GM21381 (cell line): ENCODE results near the gene COL21A1.

ENCODE experiments used
- ATAC-seq: cut with Tn5 transposase; IDR thresholded peaks from one replicate; pipeline ENCODE4 v1.9.1; 2021; ENCODE audit warnings: mild to moderate bottlenecking, moderate library complexity; ENCODE audit not compliant: unreplicated experiment

Gene COL21A1

DNA sequence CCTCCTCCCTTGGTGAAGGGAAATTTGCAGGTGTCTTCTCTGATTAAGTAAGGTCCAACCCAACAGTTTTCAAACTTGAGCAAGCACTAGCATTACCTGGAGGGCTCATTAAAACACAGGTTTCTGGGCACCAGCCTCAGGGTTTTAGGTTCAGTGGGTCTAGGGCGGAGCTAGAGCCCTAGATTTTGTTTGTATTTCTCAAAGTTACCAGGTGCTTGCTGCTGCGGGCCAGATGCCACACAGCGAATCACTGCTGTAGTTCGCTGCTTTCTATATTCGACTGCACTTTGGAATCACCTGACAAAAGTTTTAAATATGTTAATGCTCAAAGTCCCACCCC lies 869 bp downstream of the COL21A1 start:
- ATAC-seq = no peak

DNA sequence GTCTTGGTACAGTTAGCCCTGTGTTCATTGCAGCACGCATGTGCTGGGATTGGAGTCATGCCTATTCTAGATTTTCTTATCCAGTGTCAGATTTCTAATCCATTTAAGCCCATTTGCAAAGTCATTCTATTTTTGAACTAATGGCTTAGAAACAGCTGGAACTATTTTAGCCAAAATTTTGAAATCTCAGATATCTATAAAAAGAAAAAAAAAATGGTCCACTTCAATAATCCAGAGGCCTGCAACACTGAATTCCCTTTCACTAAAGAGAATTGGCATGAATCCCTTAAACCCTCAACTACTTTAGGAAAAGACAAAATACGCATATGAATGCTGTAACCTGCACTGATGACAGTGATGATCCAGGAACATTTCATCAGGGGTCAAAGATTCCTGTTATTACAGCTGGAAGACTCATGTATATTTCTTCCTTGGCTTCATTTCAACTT lies 1.5 kb downstream of the COL21A1 start:
- ATAC-seq = no peak

DNA sequence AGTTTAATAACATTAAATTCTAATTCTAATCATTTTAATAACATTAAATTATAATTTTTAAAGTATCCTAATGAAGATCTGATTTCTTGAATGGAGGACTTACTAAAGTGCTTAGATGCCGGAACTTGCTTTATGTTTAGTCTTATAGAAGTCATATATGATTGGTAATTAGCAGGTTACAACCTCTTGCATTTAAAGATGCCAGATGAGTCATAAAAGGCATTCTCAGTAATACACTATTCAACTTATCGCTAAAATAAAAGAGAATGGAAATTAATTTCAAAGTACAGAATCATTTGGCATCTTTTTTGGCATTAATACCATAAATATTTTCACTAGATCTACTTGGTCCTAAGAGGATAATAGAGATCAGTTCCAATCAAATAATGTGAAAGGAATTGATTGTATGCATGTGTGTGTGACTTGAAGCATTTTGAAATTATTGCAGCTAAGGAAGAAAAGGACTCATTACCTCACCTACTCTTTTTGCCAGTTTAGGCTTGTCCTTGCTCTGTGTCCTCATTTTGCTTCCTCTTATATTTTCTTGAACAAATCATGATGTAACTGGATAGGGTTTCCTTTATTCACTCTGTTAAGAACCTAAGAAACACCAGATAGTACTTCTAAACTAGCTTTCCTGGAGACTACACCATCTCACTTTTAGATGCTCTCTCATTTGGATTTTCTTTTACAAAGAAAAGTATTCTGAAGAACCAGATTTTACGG lies 2.7 kb downstream of the COL21A1 start:
- no peak for ATAC-seq

DNA sequence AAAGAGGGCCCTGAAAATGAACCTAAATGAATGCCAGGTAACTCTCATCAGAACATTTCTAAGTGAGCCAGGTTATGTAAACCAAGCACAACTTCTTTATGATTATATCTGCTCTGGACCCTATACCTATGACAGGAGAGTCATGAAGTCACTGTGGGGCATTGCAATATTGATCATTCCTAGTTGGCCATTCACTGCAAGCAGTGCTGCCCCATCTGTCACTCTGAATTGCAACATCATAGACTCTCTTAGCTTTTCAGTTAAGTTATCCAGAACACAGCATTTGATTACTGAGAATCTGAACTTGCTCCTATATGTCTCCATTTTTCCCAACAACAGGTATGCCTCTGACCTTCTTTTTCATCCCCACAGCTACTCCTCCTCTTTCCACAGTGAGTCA lies 3.3 kb downstream of the COL21A1 start:
- no peak for ATAC-seq

DNA sequence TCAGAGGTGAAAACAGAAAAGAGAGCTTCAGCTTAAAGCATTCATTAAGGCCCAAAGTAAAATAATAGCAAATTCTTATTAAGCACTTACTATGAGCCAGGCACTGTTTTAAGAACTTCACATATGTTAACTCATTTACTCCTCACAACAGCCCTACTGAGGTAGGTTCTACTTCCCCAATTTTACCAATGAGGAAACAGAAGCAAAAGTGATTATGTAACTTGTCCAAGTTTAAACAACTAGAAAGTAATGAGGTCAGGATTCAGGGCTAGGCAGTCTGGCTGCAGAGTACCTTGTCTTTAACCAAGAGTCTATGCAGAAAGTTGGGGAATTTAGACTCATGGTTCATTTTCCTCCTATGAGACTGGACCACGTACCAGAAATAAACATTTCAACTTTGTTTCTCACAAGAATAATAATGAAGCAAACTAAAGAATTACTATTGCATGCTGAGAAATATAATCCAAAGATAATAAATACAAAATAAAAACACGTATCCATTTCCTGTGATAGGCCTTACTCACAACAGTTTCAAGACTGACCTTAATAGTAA lies 3.8 kb downstream of the COL21A1 start:
- peak; percentile 62 for ATAC-seq

DNA sequence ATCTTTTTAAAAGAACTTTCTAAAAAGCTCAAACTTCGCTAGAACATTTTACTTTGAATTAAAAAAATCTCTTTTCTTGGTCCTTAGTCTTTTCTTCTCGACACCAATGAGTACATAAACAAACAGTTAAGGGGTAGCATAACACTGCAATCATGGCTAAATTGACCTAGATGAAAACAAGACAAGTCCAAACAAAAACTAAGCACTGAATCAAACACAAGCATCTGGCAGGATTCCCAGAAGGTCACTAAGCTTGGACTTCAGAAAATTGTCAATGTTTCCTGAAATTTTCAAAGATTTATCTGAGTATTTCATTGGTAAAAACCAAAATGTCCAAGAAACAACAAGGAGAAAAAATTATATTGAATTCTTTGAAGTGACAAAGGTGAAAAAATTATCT lies 5.0 kb downstream of the COL21A1 start:
- no peak for ATAC-seq

DNA sequence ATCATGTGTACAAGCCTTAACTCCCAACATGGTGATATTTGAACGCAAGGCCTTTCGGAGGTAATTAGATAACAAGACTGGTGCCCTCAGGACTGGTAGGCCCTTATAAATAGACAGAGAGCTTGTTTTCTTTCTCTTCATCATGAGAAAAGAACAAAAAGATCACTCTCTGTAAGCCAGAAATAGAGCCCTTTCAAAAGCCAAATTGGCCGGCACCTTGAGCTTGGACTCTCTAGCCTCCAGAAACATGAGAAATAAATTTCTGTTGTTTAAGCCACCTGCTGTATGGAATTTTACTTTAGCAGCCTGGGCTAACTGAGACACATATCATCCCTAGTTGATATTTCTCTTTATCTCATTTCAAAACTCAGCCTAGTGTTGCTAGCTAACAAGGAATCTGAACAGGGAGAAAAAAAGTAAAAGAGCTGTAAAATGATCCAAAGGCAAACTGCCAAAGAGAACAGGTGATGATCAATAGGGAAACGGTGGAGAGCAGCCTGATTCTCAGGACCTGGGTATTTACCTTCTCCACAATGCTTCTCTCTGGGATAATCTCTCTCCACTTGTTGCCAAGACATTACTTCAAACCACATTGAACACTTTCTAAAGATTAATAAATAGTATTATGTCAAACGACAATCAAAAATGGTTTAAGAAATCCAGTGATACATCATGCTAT lies 6.1 kb downstream of the COL21A1 start:
- no peak for ATAC-seq

DNA sequence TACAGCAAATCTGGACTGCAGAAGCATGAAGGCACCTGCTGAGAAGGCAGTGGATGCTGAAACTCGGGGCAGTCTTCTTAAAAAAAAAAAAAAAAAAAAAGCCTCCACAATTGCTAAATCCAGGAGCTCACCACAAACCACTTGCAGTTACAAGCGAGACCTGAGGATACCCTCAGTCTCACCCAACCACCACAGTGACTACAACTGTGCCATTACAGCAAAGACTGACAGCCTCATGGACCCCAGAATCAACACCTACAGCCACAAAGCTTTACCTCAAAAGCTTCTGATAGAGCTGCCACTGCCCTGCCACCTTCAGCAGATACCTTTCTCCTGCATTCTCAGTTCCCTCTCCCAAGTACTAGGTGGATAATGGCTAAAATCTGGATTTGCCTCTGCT lies 9.0 kb downstream of the COL21A1 start:
- ATAC-seq = no peak

DNA sequence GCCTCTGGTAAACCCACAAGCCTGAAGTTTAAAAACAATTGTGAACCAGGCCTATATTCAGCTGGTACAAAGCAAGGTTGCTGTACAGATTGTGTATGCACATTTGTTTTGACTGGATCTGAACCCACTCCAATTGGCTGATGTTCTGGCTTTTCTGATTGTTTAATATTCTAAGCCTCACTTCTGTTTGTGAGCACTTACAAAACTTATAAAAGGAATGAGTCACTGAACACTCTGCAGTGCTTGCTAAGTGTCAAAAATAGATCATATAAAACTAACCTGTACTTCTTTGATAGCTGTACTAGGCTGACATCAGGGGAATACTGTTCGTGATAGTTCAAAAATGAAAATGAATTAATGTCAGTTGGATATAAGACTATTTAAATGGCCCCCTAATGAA lies 12.1 kb downstream of the COL21A1 start:
- no peak for ATAC-seq

DNA sequence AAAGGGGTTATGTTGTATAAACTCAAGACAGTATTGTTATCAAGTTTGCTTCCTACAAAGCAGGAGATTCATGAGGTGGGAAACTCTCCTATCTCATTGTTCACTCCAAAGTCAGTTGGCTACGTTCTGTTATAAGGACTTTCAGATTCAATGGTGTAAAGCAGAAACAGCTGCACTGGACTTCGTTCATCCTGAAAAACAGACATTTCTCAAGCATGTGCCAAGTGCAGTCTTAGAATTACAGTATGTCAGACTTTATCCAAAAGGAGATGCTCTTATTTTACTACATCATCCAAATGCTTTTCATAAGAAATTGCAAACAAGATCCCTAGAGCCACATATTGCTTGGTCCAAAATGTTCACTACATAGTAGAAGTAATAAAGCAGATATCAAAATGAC lies 14.9 kb downstream of the COL21A1 start:
- ATAC-seq = no peak

DNA sequence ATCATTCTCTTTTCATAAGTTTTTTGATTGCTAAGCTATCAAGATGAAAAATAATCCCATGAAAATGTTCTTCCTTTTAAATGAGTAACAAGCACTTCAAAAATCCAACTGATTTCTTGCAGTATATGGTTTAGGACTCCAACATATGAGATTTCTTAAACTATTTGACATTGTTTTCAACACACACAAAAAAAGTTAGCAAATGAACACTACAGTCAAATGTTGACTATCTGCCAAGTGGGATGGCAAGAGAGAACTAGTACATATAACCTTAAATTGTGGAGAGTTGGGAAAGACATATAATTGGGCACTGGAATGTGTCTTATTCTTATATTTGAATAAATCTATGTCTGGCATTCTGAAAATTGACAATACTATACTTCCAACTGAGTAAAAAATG lies 15.6 kb downstream of the COL21A1 start:
- no peak for ATAC-seq

DNA sequence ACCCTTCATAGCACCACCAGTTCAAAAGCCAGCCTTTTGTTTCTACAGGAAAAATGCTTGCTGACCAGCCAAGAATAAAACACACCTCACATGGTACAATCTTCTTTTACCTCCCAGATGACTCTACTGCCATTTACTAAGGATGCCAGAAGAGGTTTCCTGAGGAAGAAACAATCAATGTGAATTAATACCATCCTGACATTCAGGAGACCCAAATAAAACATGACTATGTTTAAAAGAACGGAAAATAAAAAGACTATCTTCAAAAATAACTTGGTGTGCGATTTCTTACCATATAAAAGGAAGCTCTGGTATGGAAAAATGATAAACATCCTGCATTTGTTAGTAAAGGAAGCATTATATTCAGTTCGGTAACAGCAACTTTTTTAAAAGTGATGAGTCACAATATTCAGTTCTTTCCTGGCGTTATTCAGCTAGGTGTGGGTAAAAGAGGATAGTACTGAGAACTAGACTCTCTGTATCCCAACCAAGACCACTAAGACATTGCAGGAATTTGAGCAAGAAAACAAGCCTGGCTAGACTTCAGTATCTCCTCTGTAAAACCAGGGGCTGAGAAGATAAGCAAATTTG lies 16.3 kb downstream of the COL21A1 start:
- ATAC-seq = no peak

DNA sequence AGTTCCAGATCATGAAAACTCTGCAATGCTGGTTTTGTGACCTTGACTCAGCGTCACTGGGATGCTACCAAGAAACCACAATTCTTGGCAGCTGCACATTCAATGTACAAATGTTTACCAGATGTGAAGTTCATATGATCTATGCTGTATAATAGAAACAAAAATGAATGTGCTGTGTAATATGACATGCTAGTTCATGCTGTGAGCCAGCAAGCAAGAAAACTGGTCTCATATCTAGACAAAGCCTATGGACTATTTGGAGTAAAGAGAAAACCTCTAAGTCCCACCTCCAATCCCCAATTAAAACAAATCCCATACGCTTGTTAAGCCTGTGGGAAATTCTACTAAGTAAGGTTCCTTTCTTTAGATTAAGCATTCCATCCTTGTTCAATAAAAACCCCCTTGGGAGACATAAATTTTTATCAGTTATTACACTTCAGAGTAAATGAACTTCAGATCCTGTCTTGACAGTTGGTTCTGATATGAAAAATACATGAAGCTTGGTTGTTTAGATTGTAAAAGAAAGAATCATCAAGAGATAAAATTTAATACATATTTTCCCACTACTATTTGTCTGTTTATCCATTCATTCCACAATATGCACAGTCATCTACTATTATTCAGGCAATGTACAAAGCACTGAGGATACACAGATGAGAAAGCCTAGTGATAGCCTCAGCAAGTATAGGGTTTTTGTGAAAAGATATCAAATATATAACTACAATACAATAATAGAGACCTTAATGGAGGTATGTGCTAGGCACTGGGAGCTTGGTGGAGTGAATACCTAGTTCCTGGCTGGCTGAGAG lies 20.1 kb downstream of the COL21A1 start:
- no peak for ATAC-seq

DNA sequence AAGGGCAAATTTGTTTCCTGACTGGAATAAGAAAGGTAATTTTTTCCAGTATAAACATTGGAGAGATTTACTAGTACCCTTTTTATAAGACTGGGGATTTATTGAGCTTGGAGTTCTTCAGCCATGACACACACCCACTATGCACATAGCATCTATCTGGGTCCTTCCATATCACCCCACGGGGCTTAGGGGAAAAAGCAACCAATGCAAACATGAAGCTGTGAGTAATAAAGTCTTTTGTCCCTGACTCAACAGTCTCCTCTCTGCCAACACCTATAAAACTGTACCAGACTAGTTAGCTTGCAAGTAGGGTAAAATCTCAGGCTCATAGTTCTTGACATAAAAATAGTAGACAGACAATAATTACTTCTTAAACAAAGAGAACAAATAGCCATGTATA lies 23.4 kb downstream of the COL21A1 start:
- ATAC-seq = no peak

DNA sequence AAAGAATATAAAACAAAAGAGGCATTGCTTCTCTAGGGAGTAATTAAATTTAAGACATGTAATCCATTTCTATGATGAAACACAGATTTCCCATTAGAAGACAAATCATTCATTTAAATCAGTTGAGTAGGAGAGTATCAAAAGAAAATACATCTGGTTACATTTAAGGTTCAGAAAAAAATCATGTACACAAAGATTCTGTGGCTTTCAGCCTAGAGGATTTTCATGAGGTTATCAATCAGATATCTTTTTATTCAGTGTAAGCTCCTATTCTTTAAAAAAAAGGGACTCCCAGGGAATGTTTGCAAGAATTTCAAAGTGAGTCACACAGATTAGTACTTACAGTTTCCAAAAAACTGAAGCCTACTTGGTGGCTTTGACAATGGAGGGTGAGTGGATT lies 24.9 kb downstream of the COL21A1 start:
- ATAC-seq = no peak

DNA sequence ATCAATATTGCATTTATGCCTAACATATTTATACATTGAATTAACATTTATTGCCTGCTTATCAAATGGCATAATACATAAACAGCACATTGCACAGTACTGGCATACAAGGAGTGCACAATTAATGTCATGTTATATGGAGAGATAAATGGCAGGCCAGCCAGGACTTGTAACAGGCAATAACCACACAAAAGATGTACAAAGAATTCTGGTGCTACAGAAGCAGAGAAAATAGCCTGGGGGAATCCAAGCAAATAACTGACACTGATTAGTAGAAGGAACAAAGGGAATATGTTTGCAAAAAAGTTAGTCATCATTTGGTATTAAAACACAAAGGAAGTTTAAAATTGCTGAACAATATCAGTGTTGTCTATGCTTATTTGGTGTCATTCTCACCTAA lies 27.3 kb downstream of the COL21A1 start:
- no peak for ATAC-seq

DNA sequence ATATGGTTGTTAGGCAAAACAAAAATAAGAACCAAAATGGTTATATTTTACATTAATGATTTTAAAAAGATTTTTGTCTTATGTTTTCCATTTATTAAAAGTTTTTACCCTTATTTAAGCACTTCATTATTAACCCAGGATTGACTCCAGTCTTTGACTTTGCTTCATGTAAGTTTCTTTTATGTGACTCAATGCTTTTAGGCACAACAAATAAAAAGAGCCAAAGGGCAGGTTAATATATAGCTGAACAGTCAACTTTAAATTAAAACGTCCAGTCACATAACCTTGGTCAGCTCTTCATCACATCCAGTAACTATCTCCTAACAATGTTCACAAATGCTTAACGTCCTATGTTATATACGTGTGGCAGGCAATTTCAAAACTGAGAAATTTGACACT lies 32.7 kb downstream of the COL21A1 start:
- ATAC-seq = no peak

DNA sequence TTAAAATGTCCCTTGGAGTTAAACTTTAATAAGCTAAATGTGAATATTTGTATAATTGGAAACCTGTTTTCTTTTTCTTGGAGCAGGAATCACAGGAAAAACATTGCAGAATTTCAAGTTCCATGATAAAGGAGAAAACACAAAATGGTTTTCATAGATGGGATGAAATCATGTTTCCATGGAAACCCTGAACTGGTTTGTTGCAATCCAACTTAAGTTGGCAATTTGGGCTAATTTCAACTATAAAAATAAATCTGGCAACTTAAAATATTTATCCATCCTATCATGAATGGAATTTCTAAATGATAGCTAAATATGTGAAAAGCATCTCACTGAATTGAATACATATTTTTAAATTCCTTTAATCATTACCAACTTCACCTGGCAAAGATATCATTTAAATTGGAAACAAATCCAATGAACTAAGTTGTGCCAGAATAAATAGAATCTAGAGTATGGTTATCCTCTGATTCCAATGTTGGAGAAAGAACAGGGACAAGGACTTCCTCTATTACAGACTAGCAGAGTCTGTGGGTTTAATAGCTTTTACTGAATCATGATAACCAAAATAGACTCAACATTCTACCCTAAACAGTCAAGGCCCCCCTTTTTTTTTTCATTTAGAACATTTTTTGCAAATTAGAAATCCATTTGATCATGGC lies 33.2 kb downstream of the COL21A1 start:
- ATAC-seq = no peak

DNA sequence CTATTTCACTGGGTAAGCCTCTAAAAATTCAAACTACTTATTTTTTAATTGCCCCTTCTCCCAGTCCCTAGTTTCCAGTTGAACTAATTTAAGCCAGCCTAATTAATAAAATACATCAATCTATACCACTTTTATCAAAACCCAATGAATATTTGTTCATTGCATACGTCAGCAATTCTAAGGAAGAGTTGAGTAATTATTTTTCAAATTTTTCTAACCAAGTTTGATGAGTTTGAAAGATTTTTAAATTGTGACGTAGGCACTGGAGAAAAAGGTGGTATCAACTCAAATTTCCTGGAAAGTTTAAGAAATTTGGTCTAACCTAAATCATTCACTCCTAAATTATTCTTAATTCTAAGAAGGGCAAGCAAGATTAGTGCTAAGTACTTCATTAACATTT lies 35.7 kb downstream of the COL21A1 start:
- ATAC-seq = no peak

DNA sequence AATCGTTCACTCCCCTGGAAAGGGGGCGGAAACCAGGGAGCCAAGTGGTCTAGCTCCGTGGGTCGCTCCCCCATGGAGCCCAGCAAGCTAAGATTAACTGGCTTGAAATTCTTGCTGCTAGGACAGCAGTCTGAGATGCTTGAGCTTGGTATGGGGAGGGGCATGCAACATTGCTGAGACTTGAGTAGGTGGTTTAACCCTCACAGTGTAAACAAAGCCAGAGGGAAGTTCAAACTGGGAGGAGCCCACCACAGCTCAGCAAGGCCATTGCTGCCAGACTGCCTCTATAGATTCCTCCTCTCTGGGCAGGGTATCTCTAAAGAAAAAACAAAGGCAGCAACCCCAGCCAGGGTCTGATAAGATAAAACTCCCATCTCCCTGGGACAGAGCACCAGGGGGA lies 43.2 kb downstream of the COL21A1 start:
- ATAC-seq = no peak

DNA sequence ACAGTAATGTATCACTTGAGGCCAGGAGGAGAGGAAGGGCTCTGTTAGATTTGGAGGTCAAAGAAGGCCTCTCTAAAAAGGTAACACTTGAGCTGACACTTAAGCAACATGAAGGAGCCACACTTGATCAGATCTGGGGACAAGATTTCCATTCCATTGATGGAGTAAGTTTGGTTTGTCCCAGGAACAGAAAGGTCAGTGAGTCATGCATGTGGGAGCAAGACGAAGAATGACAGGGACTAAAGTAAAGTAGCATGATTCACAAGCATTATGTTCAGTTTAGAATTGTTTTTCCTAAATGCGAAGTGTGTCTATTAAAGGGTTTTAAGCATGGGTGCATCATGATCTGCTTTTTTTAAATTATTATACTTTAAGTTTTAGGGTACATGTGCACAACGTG lies 47.4 kb downstream of the COL21A1 start:
- ATAC-seq = no peak
